Activated T-cell treated with anti-CD3 and anti-CD28 coated beads, Interleukin-2, amount 50 U/mL, for 24 hours (primary cell): ENCODE measurements around the gene FEM1B.

Experiments
- DNase-seq: peaks from one replicate; pipeline ENCODE4 v3.0.0-alpha.2; 2020
- H3K27ac Mint-ChIP-seq: 2 replicates; pipeline ENCODE4 v1.8.0; 2020; ENCODE audit warnings: mild to moderate bottlenecking, mixed read lengths
- H3K27me3 Mint-ChIP-seq: 2 replicates; pipeline ENCODE4 v1.8.0; 2020; ENCODE audit warnings: mixed read lengths
- H3K36me3 Mint-ChIP-seq: 2 replicates; pipeline ENCODE4 v1.8.0; 2020; ENCODE audit warnings: low read depth, mixed read lengths
- H3K4me1 Mint-ChIP-seq: 2 replicates; pipeline ENCODE4 v1.8.0; 2020; ENCODE audit warnings: low read depth, mixed read lengths
- H3K4me3 Mint-ChIP-seq: 2 replicates; pipeline ENCODE4 v1.8.0; 2020; ENCODE audit warnings: mild to moderate bottlenecking, moderate library complexity, mixed read lengths
- H3K9me3 Mint-ChIP-seq: 2 replicates; pipeline ENCODE4 v1.8.0; 2020; ENCODE audit warnings: mixed read lengths

The FEM1B gene

DNA sequence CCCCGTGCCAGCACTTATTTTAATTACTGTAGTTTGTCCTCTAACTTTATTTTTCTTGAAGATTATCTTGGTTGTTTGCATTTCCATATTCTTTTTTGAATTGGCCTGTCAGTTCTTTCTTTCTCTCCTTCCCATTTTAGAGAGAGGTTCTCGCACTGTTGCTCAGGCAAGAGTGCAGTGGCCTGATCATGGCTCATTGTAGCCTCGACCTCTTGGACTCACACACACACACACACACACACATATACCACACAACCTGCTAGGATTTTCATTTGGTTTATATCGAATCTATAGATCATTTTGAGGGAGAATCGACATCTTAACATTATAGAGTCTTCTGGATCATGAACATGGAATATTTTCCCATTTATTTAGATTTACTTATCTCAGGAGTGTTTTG lies 8.7 kb downstream of the FEM1B start:
- Mint-ChIP-seq H3K4me3 (no peak overlapping the region), H3K27ac (peak overlapping the region; percentile 68), H3K9me3 (no peaks in the 10 kb centered on the region), H3K27me3 (no peaks in the 10 kb centered on the region), H3K36me3 (peaks cover 72% of the 10 kb centered on the region), H3K4me1 (peaks cover 76% of the 10 kb centered on the region)
- no peak for DNase-seq

DNA sequence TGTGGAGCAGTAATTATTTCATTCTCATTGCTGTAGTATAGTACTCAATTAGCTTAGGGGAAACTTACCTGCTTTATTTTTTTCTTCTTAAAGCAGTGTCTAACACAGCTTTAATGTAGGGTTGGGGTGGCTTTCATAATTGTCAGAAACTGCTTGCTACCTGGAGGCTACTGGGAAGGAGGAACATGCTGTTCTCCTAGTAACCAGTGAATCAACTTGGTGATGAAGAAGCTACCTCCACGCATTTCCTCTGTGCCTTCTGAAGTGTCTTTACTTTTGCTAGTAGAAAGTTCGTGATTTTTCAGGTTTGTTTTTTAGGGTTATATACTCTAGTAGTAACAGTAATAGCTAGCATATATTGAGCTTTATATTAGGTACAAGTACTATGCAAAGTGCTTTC lies 11.5 kb downstream of the FEM1B start:
- Mint-ChIP-seq H3K9me3 (no peaks in the 10 kb centered on the region), H3K27ac (peak overlapping the region; percentile 19), H3K4me3 (no peak overlapping the region), H3K4me1 (peaks cover 84% of the 10 kb centered on the region), H3K36me3 (peaks cover 85% of the 10 kb centered on the region), H3K27me3 (no peaks in the 10 kb centered on the region)
- no peak for DNase-seq

DNA sequence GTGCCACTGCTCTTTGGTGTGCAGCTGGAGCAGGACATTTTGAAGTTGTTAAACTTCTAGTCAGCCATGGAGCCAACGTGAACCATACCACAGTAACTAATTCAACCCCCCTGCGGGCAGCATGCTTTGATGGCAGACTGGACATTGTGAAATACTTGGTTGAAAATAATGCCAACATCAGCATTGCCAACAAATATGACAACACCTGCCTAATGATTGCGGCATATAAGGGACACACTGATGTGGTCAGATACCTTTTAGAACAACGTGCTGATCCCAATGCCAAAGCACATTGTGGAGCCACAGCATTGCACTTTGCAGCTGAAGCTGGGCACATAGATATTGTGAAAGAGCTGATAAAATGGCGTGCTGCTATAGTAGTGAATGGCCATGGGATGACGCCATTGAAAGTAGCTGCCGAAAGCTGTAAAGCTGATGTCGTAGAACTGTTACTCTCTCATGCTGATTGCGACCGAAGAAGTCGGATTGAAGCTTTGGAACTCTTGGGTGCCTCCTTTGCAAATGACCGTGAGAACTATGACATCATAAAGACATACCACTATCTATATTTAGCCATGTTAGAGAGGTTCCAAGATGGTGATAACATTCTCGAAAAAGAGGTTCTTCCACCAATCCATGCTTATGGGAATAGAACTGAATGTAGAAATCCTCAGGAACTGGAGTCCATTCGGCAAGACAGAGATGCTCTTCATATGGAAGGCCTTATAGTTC lies 12.2 kb downstream of the FEM1B start:
- peak overlapping the region; percentile 19 for H3K27ac Mint-ChIP-seq
- H3K4me3 Mint-ChIP-seq: no peak overlapping the region
- no peaks in the 10 kb centered on the region for H3K27me3 Mint-ChIP-seq
- no peak for DNase-seq
- H3K9me3 Mint-ChIP-seq: no peaks in the 10 kb centered on the region
- H3K4me1 Mint-ChIP-seq: peaks cover 80% of the 10 kb centered on the region
- H3K36me3 Mint-ChIP-seq: peaks cover 86% of the 10 kb centered on the region

DNA sequence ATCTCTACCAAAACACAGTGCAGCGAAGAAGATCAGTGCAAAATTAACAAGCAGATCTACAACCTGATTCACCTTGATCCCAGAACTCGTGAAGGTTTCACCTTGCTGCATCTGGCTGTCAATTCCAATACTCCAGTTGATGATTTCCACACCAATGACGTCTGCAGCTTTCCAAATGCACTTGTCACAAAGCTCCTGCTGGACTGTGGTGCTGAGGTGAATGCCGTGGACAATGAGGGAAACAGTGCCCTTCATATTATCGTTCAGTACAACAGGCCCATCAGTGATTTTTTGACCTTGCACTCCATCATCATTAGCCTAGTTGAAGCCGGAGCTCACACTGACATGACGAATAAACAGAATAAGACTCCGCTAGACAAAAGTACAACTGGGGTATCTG lies 13.2 kb downstream of the FEM1B start:
- Mint-ChIP-seq H3K36me3 (peaks cover 86% of the 10 kb centered on the region), H3K4me3 (no peak overlapping the region), H3K27ac (no peak overlapping the region), H3K4me1 (peaks cover 78% of the 10 kb centered on the region), H3K9me3 (no peaks in the 10 kb centered on the region), H3K27me3 (no peaks in the 10 kb centered on the region)
- no peak for DNase-seq

DNA sequence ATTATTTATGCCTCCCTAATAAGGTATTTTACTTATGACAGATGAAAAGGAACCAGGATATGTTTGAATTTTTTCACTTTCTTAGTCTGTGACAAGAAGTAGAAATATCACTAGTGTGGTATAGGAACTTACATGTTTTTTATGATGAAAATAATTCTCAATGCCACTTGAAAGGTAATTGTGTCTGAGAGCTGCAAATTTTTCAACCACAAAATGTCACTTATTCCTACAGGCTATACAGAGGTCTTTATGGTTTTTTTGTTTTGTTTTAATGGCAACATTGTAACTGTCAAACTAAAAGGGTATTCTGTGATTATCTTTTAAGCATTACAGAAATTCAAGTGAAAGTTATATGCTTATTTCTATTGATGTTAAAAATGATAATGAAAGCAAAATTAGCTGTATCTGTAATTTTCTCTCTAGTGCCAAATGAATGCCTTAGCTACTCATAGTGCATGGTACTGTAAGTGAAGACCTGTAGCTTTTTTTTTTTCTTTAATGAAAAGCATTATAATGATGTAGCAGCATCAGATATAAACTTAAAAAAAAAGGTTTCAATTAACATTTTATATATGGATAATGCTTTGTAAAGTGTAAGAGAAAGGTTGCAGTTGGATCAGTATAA lies 14.7 kb downstream of the FEM1B start:
- Mint-ChIP-seq H3K4me3 (no peak overlapping the region), H3K4me1 (peaks cover 70% of the 10 kb centered on the region), H3K36me3 (peaks cover 89% of the 10 kb centered on the region), H3K27me3 (no peaks in the 10 kb centered on the region), H3K27ac (peak overlapping the region; percentile 64), H3K9me3 (no peaks in the 10 kb centered on the region)
- no peak for DNase-seq

DNA sequence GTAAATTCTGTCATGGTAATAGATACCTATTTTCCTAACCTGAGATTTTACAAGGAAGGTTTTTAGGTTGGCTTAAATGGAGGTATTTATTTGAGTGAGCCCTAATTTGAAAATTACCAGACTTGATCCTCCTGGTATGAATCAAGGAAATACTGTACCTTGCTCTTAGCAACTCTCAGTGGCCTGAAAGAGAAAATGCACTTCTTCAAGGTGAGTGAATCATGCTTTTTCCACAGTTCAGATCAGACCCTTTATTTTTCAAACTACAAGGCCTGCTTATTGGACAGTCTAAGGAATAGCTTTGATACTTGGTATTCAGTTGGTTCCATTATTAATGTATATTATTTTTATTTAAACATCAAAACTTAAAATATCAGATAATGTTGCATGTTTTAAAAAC lies 15.4 kb downstream of the FEM1B start:
- Mint-ChIP-seq H3K9me3 (no peaks in the 10 kb centered on the region), H3K36me3 (peaks cover 87% of the 10 kb centered on the region), H3K27ac (peak overlapping the region; percentile 64), H3K4me1 (peaks cover 69% of the 10 kb centered on the region), H3K4me3 (no peak overlapping the region), H3K27me3 (no peaks in the 10 kb centered on the region)
- no peak for DNase-seq

DNA sequence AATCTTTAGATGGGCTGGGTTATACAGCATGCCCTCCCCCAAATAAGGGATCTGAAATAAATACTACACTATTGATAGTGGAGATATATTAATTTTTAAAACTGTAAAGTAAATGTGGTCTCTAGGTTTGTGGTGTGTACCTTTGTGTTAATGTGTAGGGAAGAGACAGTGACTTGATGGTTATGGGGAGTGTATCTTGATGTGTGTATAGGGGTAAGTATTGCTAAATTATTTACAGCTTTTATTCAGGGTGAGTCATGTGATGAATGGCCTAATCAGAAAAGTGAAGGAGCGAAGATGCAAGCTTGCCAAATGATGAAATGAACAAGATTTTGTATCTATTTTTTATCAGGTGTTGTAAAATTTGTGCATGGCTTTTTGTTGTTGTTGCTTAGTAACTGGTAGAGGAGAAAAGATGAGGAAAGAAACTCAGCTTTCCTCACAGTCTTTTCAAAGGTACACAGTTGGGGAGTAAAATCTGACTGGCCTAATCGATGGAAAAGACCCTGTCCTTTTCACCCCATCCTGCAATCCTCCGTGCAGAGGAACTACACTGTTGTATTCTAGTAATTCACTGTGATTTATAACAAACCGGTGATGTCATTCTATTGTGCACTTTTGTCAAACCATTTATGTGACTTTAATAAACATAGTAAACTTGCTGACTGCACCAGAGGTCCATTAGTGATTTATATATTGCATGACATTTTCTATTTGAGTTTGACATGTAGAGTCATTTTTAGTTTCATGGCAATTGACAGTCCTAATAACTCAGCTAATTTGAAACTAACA lies 17.7 kb downstream of the FEM1B start:
- no peak for DNase-seq
- no peaks in the 10 kb centered on the region for H3K9me3 Mint-ChIP-seq
- H3K4me1 Mint-ChIP-seq: peaks cover 67% of the 10 kb centered on the region
- no peak overlapping the region for H3K4me3 Mint-ChIP-seq
- peaks cover 73% of the 10 kb centered on the region for H3K36me3 Mint-ChIP-seq
- no peaks in the 10 kb centered on the region for H3K27me3 Mint-ChIP-seq
- peak overlapping the region; percentile 24 for H3K27ac Mint-ChIP-seq

DNA sequence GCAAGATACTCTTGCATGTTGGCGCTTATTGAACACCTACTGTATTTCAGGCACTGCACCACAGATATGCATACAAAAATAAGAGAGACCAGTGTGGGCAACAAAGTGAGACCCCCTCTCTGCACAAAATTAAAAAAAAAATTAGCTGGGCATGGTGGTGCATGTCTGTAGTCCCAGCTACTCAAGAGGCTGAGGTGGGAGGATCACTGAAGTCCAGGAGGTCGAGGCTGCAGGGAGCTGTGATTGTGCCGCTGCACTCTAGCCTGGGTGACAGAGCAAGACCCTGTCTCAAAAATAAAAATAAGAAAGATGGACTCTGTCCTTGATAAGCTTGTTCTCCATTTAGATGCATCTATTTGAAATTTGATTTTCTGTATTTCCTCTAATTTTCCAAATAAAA lies 20.8 kb downstream of the FEM1B start:
- peak overlapping the region; percentile 78 for H3K27ac Mint-ChIP-seq
- H3K4me1 Mint-ChIP-seq: peaks cover 42% of the 10 kb centered on the region
- no peaks in the 10 kb centered on the region for H3K9me3 Mint-ChIP-seq
- no peaks in the 10 kb centered on the region for H3K27me3 Mint-ChIP-seq
- peaks cover 46% of the 10 kb centered on the region for H3K36me3 Mint-ChIP-seq
- peak overlapping the region; percentile 61 for H3K4me3 Mint-ChIP-seq
- no peak for DNase-seq

DNA sequence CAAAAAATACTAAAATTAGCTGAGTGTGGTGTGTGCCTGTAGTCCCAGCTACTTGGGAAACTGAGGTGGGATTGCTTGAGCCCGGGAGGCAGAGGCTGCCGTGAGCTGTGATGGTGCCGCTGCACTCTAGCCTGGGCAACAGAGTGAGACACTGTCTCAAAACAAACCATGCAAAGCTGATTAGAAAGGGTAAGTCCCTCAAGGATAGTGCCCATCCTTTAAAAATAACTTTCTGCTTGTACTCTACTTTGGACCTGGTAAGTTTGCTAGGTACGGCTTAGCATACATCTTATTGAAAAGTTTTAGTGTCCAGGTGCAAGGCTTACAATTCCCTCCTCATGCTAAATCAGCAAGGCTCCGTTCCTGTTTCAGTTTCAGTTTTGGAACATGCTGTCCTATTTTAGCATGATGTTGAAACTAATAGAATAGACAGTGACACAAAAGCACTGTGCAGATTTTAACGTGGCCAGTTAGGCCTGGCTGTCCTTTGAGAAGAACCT lies 21.4 kb downstream of the FEM1B start:
- DNase-seq: no peak
- no peaks in the 10 kb centered on the region for H3K27me3 Mint-ChIP-seq
- H3K27ac Mint-ChIP-seq: peak overlapping the region; percentile 78

DNA sequence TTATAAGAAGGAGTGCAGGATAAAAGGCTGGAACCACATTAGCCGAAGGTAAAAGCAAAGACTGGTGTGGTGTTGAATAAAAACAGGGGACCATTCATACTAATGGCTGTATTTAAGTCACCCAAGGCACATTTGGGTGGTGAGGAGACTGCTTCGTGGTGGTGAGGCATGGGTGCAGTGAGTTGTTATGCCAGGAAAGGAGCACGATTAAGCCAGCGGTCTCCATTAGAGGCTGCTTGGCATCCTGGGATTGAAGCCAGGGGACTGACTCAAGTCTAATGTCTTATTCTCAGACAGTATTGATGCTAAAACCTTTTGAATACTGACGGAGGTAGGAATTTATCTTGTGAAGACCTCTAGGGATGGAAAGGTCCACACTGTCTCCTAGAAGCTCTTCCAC lies 21.9 kb downstream of the FEM1B start:
- Mint-ChIP-seq H3K27ac (peak overlapping the region; percentile 70), H3K36me3 (peaks cover 35% of the 10 kb centered on the region), H3K4me1 (peaks cover 36% of the 10 kb centered on the region)

More for the DNA sequence above, 21.4 kb downstream of the FEM1B start:
- H3K4me3 Mint-ChIP-seq: peak overlapping the region; percentile 61
- peaks cover 41% of the 10 kb centered on the region for H3K36me3 Mint-ChIP-seq
- H3K4me1 Mint-ChIP-seq: peaks cover 36% of the 10 kb centered on the region
- no peaks in the 10 kb centered on the region for H3K9me3 Mint-ChIP-seq

DNA sequence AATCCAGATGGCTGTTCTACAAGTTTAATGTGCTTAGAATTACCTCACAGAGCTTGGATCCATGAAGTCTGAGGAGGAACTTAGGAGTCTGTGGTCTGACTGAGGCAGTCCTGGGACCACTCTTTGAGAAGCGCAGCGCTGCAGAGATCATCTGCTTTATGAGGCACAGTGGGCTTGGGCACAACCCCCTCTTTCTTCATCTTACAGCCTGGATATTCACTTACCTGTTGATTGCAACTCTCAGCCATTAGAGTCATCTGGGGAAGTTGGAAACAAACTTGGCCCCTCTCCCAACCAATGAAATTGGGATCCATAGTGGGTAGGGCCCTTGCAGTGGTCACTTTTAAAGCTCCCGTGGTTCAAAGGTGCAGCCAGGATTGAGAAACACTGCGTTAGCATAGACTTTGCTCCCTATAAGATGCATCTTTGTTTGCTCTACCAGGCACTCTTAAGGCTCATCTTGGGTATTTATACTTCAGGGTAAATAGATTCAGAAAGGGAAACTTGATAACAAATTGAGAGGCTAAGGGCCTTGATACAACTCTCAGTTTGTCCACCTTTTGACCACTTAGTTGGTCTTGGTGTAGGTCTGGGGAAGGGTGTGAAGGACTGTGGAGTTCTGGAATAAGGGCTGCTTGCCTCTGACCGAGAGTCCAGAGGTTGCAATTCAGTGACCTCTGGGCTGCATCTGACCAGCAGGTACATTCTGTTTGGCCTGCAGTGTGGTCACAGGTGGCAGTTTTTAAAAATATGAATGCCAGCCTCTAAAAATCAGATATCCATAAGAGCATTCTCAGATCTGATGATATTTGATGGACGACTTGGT lies 22.8 kb downstream of the FEM1B start:
- Mint-ChIP-seq H3K27me3 (no peaks in the 10 kb centered on the region), H3K27ac (no peak overlapping the region), H3K36me3 (peaks cover 28% of the 10 kb centered on the region), H3K9me3 (no peaks in the 10 kb centered on the region), H3K4me1 (peaks cover 32% of the 10 kb centered on the region), H3K4me3 (no peak overlapping the region)
- no peak for DNase-seq

More for the DNA sequence above, 21.9 kb downstream of the FEM1B start:
- Mint-ChIP-seq H3K27me3 (no peaks in the 10 kb centered on the region), H3K4me3 (no peak overlapping the region), H3K9me3 (no peaks in the 10 kb centered on the region)
- no peak for DNase-seq

DNA sequence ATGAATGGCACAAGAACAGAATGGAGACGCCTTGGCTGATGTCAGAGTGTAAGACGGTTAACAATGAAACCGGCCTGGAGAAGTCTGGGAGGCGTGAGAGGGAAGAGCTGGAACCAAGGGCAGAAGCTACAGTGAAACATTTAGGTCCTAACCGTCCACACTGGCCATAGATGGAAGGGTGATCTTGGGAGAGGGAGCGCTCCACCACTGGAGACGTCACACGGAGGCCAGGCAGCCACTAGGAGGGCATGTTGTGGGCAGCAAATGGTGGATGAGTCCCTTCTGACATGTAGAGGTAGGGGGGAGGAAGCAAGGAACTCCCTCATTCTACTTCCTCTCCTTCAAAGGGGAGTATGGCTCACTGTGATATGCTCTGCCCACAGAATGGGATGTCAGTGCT lies 23.8 kb downstream of the FEM1B start:
- H3K4me3 Mint-ChIP-seq: no peak overlapping the region
- no peaks in the 10 kb centered on the region for H3K9me3 Mint-ChIP-seq
- H3K27me3 Mint-ChIP-seq: no peaks in the 10 kb centered on the region
- DNase-seq: no peak
- H3K36me3 Mint-ChIP-seq: peaks cover 19% of the 10 kb centered on the region
- H3K4me1 Mint-ChIP-seq: peaks cover 31% of the 10 kb centered on the region
- no peak overlapping the region for H3K27ac Mint-ChIP-seq

DNA sequence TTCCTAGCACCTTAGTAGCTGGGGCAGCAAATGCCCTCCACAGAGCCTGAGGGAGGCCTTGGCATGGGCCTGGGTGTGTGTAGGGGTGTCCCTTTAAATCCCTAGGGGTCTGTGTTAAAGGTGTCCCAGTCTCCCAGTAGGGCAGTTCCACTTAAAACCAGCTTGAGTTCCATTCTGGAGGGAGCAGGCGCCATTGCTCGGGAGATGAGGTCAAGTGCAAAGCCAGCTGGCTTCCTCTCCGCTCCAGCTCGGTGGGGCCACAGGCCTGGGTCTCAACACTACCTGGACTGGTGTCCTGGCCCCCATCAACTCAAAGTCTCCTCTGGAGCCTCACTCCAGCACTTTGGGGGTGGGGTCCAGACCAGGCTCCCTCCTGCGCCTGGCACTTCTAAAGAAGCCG lies 25.2 kb downstream of the FEM1B start:
- DNase-seq: no peak
- Mint-ChIP-seq H3K27me3 (no peaks in the 10 kb centered on the region), H3K4me1 (peaks cover 33% of the 10 kb centered on the region), H3K36me3 (peaks cover 8% of the 10 kb centered on the region), H3K9me3 (no peaks in the 10 kb centered on the region), H3K4me3 (no peak overlapping the region), H3K27ac (no peak overlapping the region)

DNA sequence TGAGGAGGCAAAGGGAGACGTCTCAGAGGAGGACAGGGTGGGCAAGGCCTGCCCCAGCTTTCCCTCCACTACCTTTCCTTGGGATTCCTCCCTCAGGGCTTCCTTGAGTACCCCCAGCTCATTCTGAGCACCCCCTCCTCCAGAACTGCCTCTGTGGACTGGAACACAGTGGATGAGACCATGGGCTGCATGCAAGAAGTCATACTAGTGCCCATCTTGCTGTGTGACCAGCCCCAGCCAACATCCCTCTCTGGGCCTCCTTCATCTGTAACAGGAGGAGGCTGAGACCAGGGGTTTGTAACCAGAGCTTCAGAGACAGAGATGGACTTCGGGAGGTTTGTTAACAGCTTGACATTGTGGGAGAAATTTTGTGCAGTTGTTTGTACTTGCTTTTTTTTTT lies 25.6 kb downstream of the FEM1B start:
- DNase-seq: no peak
- H3K27me3 Mint-ChIP-seq: no peaks in the 10 kb centered on the region
- no peak overlapping the region for H3K27ac Mint-ChIP-seq
- H3K4me1 Mint-ChIP-seq: peaks cover 29% of the 10 kb centered on the region
- no peaks in the 10 kb centered on the region for H3K9me3 Mint-ChIP-seq
- H3K36me3 Mint-ChIP-seq: peaks cover 4% of the 10 kb centered on the region
- no peak overlapping the region for H3K4me3 Mint-ChIP-seq
